PC-9 (cell line): ENCODE measurements around the gene SEMA5A. TPM values are rescaled to one million over a fixed set of nuclear protein-coding genes. Genes with fewer than 3 reads are reported as not detected.

ENCODE experiments used
- BruUV-seq: library from RNA; stranded (reverse); fragments of 400-500 nt; replicated peaks from 2 replicates; lab custom pipeline; 2021; lab: Mats Ljungman, UMichigan
- CTCF ChIA-PET: fragments of 300-600 bp; sonication (Branson Sonifier 250); formaldehyde crosslinking; loops from one replicate; lab custom pipeline; 2022; ENCODE audit warnings: antibody characterized with exemption; lab: Charles Lee
- POLR2A ChIA-PET: fragments of 300-600 bp; sonication (Branson Sonifier 250); formaldehyde crosslinking; loops from one replicate; lab custom pipeline; 2022; ENCODE audit warnings: antibody characterized with exemption; ENCODE audit not compliant: unreplicated experiment; lab: Charles Lee
- DNase-seq, 2 experiments: peaks; one replicate each; pipeline versions ENCODE4 v3.0.0 to v3.0.0-alpha.2; 2015 to 2022; ENCODE audit warnings: mixed read lengths in 1 of 2
- H2AFZ ChIP-seq: fragments of 200-600 bp; sonication (generic); 2 replicates; pipeline ENCODE4 v1.8.1; 2017; ENCODE audit warnings: antibody characterized with exemption
- H3F3A ChIP-seq: fragments of 200-600 bp; sonication (generic); 2 replicates; pipeline ENCODE4 v1.8.1; 2017; ENCODE audit warnings: antibody characterized with exemption, mild to moderate bottlenecking, low read depth; ENCODE audit not compliant: insufficient read depth
- H3K27ac ChIP-seq: fragments of 200-600 bp; sonication (generic); 2 replicates; pipeline ENCODE4 v1.6.1; 2016; ENCODE audit warnings: mixed run types
- H3K27me3 ChIP-seq: fragments of 200-600 bp; sonication (generic); 2 replicates; pipeline ENCODE4 v1.6.1; 2016; ENCODE audit warnings: low read depth, mixed run types; ENCODE audit not compliant: insufficient read depth
- H3K36me3 ChIP-seq: fragments of 200-600 bp; sonication (generic); 2 replicates; pipeline ENCODE4 v1.6.1; 2016; ENCODE audit warnings: low read depth, mixed run types
- H3K4me1 ChIP-seq: fragments of 200-600 bp; sonication (generic); replicated peaks from 2 replicates; pipeline ENCODE4 v1.6.1; 2016; ENCODE audit warnings: mixed run types; ENCODE audit not compliant: insufficient read depth
- H3K4me2 ChIP-seq: fragments of 200-600 bp; sonication (generic); 2 replicates; pipeline ENCODE4 v1.6.1; 2017; ENCODE audit warnings: mixed run types
- H3K4me3 ChIP-seq: fragments of 200-600 bp; sonication (generic); 2 replicates; pipeline ENCODE4 v1.6.1; 2016; ENCODE audit warnings: mixed run types
- H3K79me2 ChIP-seq: fragments of 200-600 bp; sonication (generic); 2 replicates; pipeline ENCODE4 v1.6.1; 2017; ENCODE audit warnings: low read depth, mixed run types
- H3K9me2 ChIP-seq: fragments of 200-600 bp; sonication (generic); 2 replicates; pipeline ENCODE4 v1.8.1; 2017; ENCODE audit warnings: mild to moderate bottlenecking; ENCODE audit not compliant: insufficient read depth
- H3K9me3 ChIP-seq: fragments of 200-600 bp; sonication (generic); 2 replicates; pipeline ENCODE4 v1.8.1; 2016; ENCODE audit warnings: low read depth; ENCODE audit not compliant: insufficient read depth
- H4K20me1 ChIP-seq: fragments of 200-600 bp; sonication (generic); 2 replicates; pipeline ENCODE4 v1.8.1; 2017; ENCODE audit not compliant: insufficient read depth
- EZH2 ChIP-seq: fragments of 200-600 bp; sonication (generic); IDR thresholded peaks from 2 replicates; pipeline ENCODE4 v1.8.0; 2017; ENCODE audit warnings: antibody characterized with exemption, low read depth
- intact Hi-C: fragments of 100-400 bp; cut with micrococcal nuclease; formaldehyde crosslinking; loops from one replicate; pipeline ENCODE4 v1.10.0; 2022; ENCODE audit not compliant: unreplicated experiment
- total RNA-seq: library from RNA; stranded (reverse); gene quantifications from 2 replicates; pipeline ENCODE4 v1.2.3, GENCODE V29; 2021
- TF ChIP-seq, protein P1 (sequence below): fragments of 200-600 bp; sonication (generic); conservative IDR thresholded peaks from 2 replicates; pipeline ENCODE4 v1.6.1; 2017; ENCODE audit warnings: mixed run types, antibody characterized with exemption, mild to moderate bottlenecking, moderate library complexity

SEMA5A gene
- total RNA-seq, 1 experiment from 2014 or later = not detected

DNA sequence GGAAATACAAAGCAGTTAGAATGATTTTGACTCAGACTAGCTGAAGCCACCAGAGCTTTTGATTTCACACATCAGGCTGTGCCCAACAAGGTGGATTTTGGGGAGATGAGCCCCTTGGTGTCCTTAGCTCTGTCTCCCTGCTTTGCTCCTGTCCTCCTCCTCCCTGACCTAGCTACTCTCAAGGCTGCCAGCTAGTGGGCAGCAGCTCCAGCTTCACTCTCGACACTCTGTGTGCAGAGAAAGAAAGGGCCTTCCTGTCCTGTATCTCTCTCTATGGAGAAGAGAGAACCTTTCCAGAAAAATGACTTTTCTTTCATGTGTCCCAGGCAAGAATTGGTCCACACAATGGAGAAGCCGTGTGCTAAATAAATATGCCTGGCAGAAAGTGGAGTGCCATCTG is 446.2 kb downstream of the SEMA5A start:
- intact Hi-C loops = no loop called here
- Histone ChIP-seq H3K27me3 (no peaks in the 10 kb centered on the region), H4K20me1 (no peaks in the 10 kb centered on the region), H3K9me2 (no peaks in the 10 kb centered on the region), H3K9me3 (no peaks in the 10 kb centered on the region), H3K27ac (no peak overlapping the region), H3K79me2 (no peaks in the 10 kb centered on the region), H3K4me2 (no peak overlapping the region), H2AFZ (no peak overlapping the region), H3K4me1 (no peaks in the 10 kb centered on the region), H3K36me3 (no peaks in the 10 kb centered on the region), H3K4me3 (no peak overlapping the region), H3F3A (no peaks in the 10 kb centered on the region)
- BruUV-seq = no TSS peak
- TF ChIP-seq, protein P1, sequence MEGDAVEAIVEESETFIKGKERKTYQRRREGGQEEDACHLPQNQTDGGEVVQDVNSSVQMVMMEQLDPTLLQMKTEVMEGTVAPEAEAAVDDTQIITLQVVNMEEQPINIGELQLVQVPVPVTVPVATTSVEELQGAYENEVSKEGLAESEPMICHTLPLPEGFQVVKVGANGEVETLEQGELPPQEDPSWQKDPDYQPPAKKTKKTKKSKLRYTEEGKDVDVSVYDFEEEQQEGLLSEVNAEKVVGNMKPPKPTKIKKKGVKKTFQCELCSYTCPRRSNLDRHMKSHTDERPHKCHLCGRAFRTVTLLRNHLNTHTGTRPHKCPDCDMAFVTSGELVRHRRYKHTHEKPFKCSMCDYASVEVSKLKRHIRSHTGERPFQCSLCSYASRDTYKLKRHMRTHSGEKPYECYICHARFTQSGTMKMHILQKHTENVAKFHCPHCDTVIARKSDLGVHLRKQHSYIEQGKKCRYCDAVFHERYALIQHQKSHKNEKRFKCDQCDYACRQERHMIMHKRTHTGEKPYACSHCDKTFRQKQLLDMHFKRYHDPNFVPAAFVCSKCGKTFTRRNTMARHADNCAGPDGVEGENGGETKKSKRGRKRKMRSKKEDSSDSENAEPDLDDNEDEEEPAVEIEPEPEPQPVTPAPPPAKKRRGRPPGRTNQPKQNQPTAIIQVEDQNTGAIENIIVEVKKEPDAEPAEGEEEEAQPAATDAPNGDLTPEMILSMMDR = no peak
- TF ChIP-seq EZH2 = no peak
- ChIA-PET CTCF (no interaction called here), POLR2A (no interaction called here)
- DNase-seq = no peak

- CTCF ChIA-PET = no interaction called here
Measured at GRCh38 chr5:9098990-9099389, 446.9 kb downstream of the SEMA5A start.

DNA sequence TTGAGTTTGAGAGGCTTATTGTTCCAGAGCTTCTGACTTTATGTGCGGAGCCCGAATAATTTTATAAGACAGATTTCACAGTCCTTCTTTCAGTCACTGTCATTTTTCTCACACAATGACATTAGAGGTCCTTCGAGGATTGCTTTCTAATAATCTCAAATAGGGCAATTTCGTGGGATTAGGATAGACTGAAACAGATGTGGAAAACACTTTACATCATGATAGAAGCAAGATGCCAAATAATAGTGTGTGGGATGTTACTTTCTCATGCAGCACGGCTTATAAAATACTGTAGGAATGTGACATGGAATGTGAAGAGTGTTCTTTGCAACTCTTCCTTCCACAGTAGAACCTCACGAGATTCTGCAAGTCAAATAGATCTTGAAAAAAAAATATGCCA is 451.3 kb downstream of the SEMA5A start:
- no peaks in the 10 kb centered on the region for H3K9me3 ChIP-seq
- POLR2A ChIA-PET = no interaction called here
- no peak for TF ChIP-seq EZH2
- TF ChIP-seq, protein P1 = no peak
- H4K20me1 ChIP-seq = no peaks in the 10 kb centered on the region
- 0 out of 2 replicates have a peak, but pooled peaks cover 5% of the 10 kb centered on the region for H3K9me2 ChIP-seq
- intact Hi-C loops = no loop called here
- H2AFZ ChIP-seq = no peak overlapping the region
- DNase-seq = no peak
- H3K4me2 ChIP-seq = no peak overlapping the region
- no peaks in the 10 kb centered on the region for H3K4me1 ChIP-seq
- H3K4me3 ChIP-seq = no peak overlapping the region
- H3K27me3 ChIP-seq = no peaks in the 10 kb centered on the region
- H3K79me2 ChIP-seq = no peaks in the 10 kb centered on the region
- no peaks in the 10 kb centered on the region for H3F3A ChIP-seq
- no peak overlapping the region for H3K27ac ChIP-seq
- CTCF ChIA-PET = interaction anchor here (0.6 kb wide), 1 partner anchor 113 kb away, joined by 3 read pairs; no protein-coding TSS in a partner anchor
- no TSS peak for BruUV-seq
- H3K36me3 ChIP-seq = no peaks in the 10 kb centered on the region

More at GRCh38 chr5:9098990-9099389, 446.9 kb downstream of the SEMA5A start:
- Histone ChIP-seq H3K4me3 (no peak overlapping the region), H3K9me3 (no peaks in the 10 kb centered on the region), H3F3A (no peaks in the 10 kb centered on the region), H3K27me3 (no peaks in the 10 kb centered on the region), H3K4me2 (no peak overlapping the region), H3K4me1 (no peaks in the 10 kb centered on the region), H4K20me1 (no peaks in the 10 kb centered on the region), H3K79me2 (no peaks in the 10 kb centered on the region), H3K27ac (no peak overlapping the region), H2AFZ (no peak overlapping the region), H3K9me2 (0 out of 2 replicates have a peak, but pooled peaks cover 3% of the 10 kb centered on the region), H3K36me3 (no peaks in the 10 kb centered on the region)
- TF ChIP-seq, protein P1 = no peak
- TF ChIP-seq EZH2 = no peak
- no peak for DNase-seq
- intact Hi-C loops = no loop called here
- POLR2A ChIA-PET = no interaction called here
- BruUV-seq = no TSS peak
